IMR-90 (cell line): ENCODE results near the gene TBCK. TPM values are rescaled to one million over a fixed set of nuclear protein-coding genes. Genes with fewer than 3 reads are reported as not detected.

ENCODE experiments used
- ATAC-seq: fragments of 200-7000 bp; cut with Tn5 transposase; 2 replicates; pipeline ENCODE4 v1.9.1; 2020; ENCODE audit warnings: low read depth, mild to moderate bottlenecking, moderate library complexity
- BruUV-seq: library from RNA; stranded (reverse); fragments of 400-500 nt; replicated peaks from 2 replicates; lab custom pipeline; 2021; lab: Mats Ljungman, UMichigan
- CTCF ChIA-PET: fragments of 300-600 bp; formaldehyde crosslinking; extraction: SDS; loops from one replicate; lab custom pipeline; 2021; ENCODE audit warnings: antibody characterized with exemption; lab: Yijun Ruan, JAX
- POLR2A ChIA-PET: fragments of 300-600 bp; sonication (Branson Sonifier 250); formaldehyde crosslinking; loops from one replicate; lab custom pipeline; 2022; ENCODE audit warnings: antibody characterized with exemption; ENCODE audit not compliant: unreplicated experiment; lab: Charles Lee
- DNase-seq: peaks from one replicate; pipeline ENCODE4 v3.0.0; 2013
- H2AFZ ChIP-seq: replicated peaks from 2 replicates; pipeline ENCODE3; 2013; ENCODE audit warnings: low read length, mild to moderate bottlenecking; ENCODE audit not compliant: poor library complexity
- H2AK5ac ChIP-seq: 2 replicates; pipeline ENCODE4 v1.6.1; 2013; ENCODE audit warnings: low read depth, low read length, inconsistent platforms
- H2AK9ac ChIP-seq: replicated peaks from 2 replicates; pipeline ENCODE3; 2013; ENCODE audit warnings: mild to moderate bottlenecking, low read depth, low read length, moderate library complexity; ENCODE audit not compliant: poor library complexity
- H2BK120ac ChIP-seq: 2 replicates; pipeline ENCODE4 v1.6.1; 2013; ENCODE audit warnings: low read depth, low read length, inconsistent platforms
- H2BK15ac ChIP-seq: 3 replicates; pipeline ENCODE4 v1.6.1; 2013; ENCODE audit warnings: low read depth, low read length, inconsistent platforms
- H2BK20ac ChIP-seq: 2 replicates; pipeline ENCODE4 v1.6.1; 2013; ENCODE audit warnings: low read depth, mild to moderate bottlenecking, inconsistent platforms, low read length, moderate library complexity
- H2BK5ac ChIP-seq: 2 replicates; pipeline ENCODE4 v1.6.1; 2013; ENCODE audit warnings: mild to moderate bottlenecking, low read depth, low read length, inconsistent platforms; ENCODE audit not compliant: poor library complexity, severe bottlenecking
- H3K14ac ChIP-seq: replicated peaks from 2 replicates; pipeline ENCODE4 v1.6.1; 2013; ENCODE audit warnings: low read depth, low read length, inconsistent platforms
- H3K18ac ChIP-seq: 2 replicates; pipeline ENCODE4 v1.6.1; 2013; ENCODE audit warnings: low read depth, low read length, control low read depth
- H3K23ac ChIP-seq: 2 replicates; pipeline ENCODE4 v1.6.1; 2013; ENCODE audit warnings: low read depth, low read length, inconsistent platforms
- H3K27ac ChIP-seq: 2 replicates; pipeline ENCODE4 v1.5.1; 2013; ENCODE audit warnings: mild to moderate bottlenecking, control low read depth, low read length; ENCODE audit not compliant: insufficient read depth
- H3K27me3 ChIP-seq: 2 replicates; pipeline ENCODE4 v1.6.1; 2013; ENCODE audit warnings: low read length; ENCODE audit not compliant: control insufficient read depth, insufficient read depth
- H3K36me3 ChIP-seq: 2 replicates; pipeline ENCODE4 v1.6.1; 2013; ENCODE audit warnings: low read length, mixed read lengths; ENCODE audit not compliant: control insufficient read depth, insufficient read depth
- H3K4ac ChIP-seq: 2 replicates; pipeline ENCODE4 v1.6.1; 2013; ENCODE audit warnings: low read depth, low read length, inconsistent platforms
- H3K4me1 ChIP-seq: 2 replicates; pipeline ENCODE4 v1.6.1; 2013; ENCODE audit warnings: low read length, mixed read lengths; ENCODE audit not compliant: control insufficient read depth, insufficient read depth
- H3K4me2 ChIP-seq: 2 replicates; pipeline ENCODE4 v1.6.1; 2013; ENCODE audit warnings: low read depth, mild to moderate bottlenecking, control low read depth, low read length, moderate library complexity
- H3K4me3 ChIP-seq: 2 replicates; pipeline ENCODE4 v1.5.1; 2013; ENCODE audit warnings: low read depth, mild to moderate bottlenecking, control low read depth, low read length, moderate library complexity; ENCODE audit not compliant: insufficient read depth
- H3K56ac ChIP-seq: 2 replicates; pipeline ENCODE4 v1.6.1; 2013; ENCODE audit warnings: low read length, inconsistent platforms; ENCODE audit not compliant: insufficient read depth; ENCODE audit errors: extremely low read depth
- H3K79me1 ChIP-seq, 2 experiments: 2 replicates each; pipeline ENCODE4 v1.6.1; 2013; ENCODE audit warnings: low read length in 2 of 2, inconsistent platforms in 1 of 2, low read depth in 1 of 2
- H3K9ac ChIP-seq: 2 replicates; pipeline ENCODE4 v1.6.1; 2013; ENCODE audit warnings: low read depth, low read length, control low read depth
- H3K9me1 ChIP-seq: 2 replicates; pipeline ENCODE4 v1.6.1; 2013; ENCODE audit warnings: low read length, inconsistent platforms; ENCODE audit not compliant: insufficient read depth
- H3K9me3 ChIP-seq: 2 replicates; pipeline ENCODE4 v1.6.1; 2013; ENCODE audit warnings: low read length; ENCODE audit not compliant: control insufficient read depth, insufficient read depth
- H4K20me1 ChIP-seq: 2 replicates; pipeline ENCODE4 v1.6.1; 2013; ENCODE audit warnings: low read length, inconsistent platforms; ENCODE audit not compliant: insufficient read depth
- H4K5ac ChIP-seq: 2 replicates; pipeline ENCODE4 v1.6.1; 2013; ENCODE audit warnings: mild to moderate bottlenecking, low read depth, low read length, control low read depth
- H4K8ac ChIP-seq, 2 experiments: 2 replicates each; pipeline ENCODE4 v1.6.1; 2013; ENCODE audit warnings: low read depth in 2 of 2, low read length in 2 of 2, control low read depth in 1 of 2, inconsistent platforms in 1 of 2
- H4K91ac ChIP-seq: 2 replicates; pipeline ENCODE4 v1.6.1; 2013; ENCODE audit warnings: low read depth, low read length, inconsistent platforms; ENCODE audit not compliant: insufficient read depth
- BHLHE40 ChIP-seq: fragments of 150-350 bp; IDR thresholded peaks from 2 replicates; pipeline ENCODE4 v1.6.1; 2016; ENCODE audit warnings: mild to moderate bottlenecking, low read depth, low read length
- CHD1 ChIP-seq: IDR thresholded peaks from 2 replicates; pipeline ENCODE4 v1.6.1; 2012; ENCODE audit warnings: low read depth, low read length, improper control_type of control experiment
- RCOR1 ChIP-seq: IDR thresholded peaks from 2 replicates; pipeline ENCODE4 v1.6.1; 2012; ENCODE audit warnings: mild to moderate bottlenecking, low read length, improper control_type of control experiment; ENCODE audit not compliant: insufficient replicate concordance
- SMC3 ChIP-seq: fragments of 150-350 bp; IDR thresholded peaks from 2 replicates; pipeline ENCODE4 v1.6.1; 2016; ENCODE audit warnings: low read depth, mild to moderate bottlenecking, antibody characterized with exemption, low read length, moderate library complexity
- WGBS, 2 experiments: methylation state at CpG; one replicate each; pipeline versions ENCODE4 v1.1.5 to v1.1.7; 2013; ENCODE audit warnings: missing lambda C conversion rate in 2 of 2; ENCODE audit not compliant: insufficient read length in 1 of 2; ENCODE audit errors: extremely low coverage in 2 of 2; 5-methylcytosine and 5-hydroxymethylcytosine counted together
- dilution Hi-C: fragments of 300-500 bp; cut with HindIII; formaldehyde crosslinking; loops from one replicate; pipeline ENCODE4 v1.14.3; 2018; ENCODE audit warnings: low sequenced_read_pairs; ENCODE audit not compliant: unreplicated experiment
- in situ Hi-C: fragments of 300-500 bp; cut with MboI; formaldehyde crosslinking; loops from 3 replicates; pipeline ENCODE4 v1.14.3; 2019; ENCODE audit warnings: low sequenced_read_pairs, inconsistent platforms, mixed read lengths
- intact Hi-C: fragments of 100-400 bp; cut with micrococcal nuclease; formaldehyde crosslinking; loops from 2 replicates; pipeline ENCODE4 v1.10.0; 2022
- polyA plus RNA-seq, 3 experiments: library from polyadenylated mRNA; depleted of rRNA; stranded (reverse); fragments of >200 nt; gene quantifications; 2 replicates each; pipeline ENCODE4 v1.2.3, GENCODE V29; 2012; ENCODE audit warnings: low replicate concordance in 1 of 3
- total RNA-seq: library from RNA; depleted of rRNA; stranded (reverse); fragments of >200 nt; gene quantifications from 2 replicates; pipeline ENCODE4 v1.2.3, GENCODE V29; 2012
- TF ChIP-seq, protein P1 (sequence below): fragments of 150-350 bp; IDR thresholded peaks from 2 replicates; pipeline ENCODE4 v1.6.1; 2016; ENCODE audit warnings: low read depth, mild to moderate bottlenecking, low read length, moderate library complexity, borderline replicate concordance

The TBCK gene
- total and polyA plus RNA-seq, 2 of the 4 experiments (the other 2 are of a cell fraction), result 10.7 to 29.9 TPM

GRCh38 chr4:106036334-106036733, 279.7 kb downstream of the TBCK start:
- Histone ChIP-seq H2AK5ac (no peak overlapping the region), H3K4me2 (no peak overlapping the region), H2BK20ac (no peak overlapping the region), H3K23ac (no peak overlapping the region), H3K27me3 (no peaks in the 10 kb centered on the region), H3K4ac (no peak overlapping the region), H2AK9ac (no peak overlapping the region), H3K9me3 (no peaks in the 10 kb centered on the region), H3K27ac (no peak overlapping the region), H3K56ac (no peak overlapping the region), H2BK120ac (no peak overlapping the region), H2AFZ (no peak overlapping the region), H2BK15ac (no peak overlapping the region), H3K79me1 (no peaks in the 10 kb centered on the region), H3K9me1 (no peaks in the 10 kb centered on the region), H2BK5ac (no peak overlapping the region), H3K4me3 (no peak overlapping the region), H3K14ac (no peak overlapping the region), H3K36me3 (no peaks in the 10 kb centered on the region), H3K9ac (no peak overlapping the region), H4K8ac (no peak overlapping the region), H4K5ac (no peak overlapping the region), H3K18ac (no peak overlapping the region), H4K91ac (no peak overlapping the region), H4K20me1 (no peaks in the 10 kb centered on the region), H3K4me1 (no peaks in the 10 kb centered on the region)
- BruUV-seq, result no TSS peak
- ChIA-PET POLR2A (no interaction called here), CTCF (no interaction called here)
- no peak for ATAC-seq
- DNase-seq, result no peak
- in situ Hi-C loops, result no loop called here
- WGBS, 2 experiments, result no CpG with 5 or more reads among the region's 3 CpGs
- TF ChIP-seq SMC3 (no peak), BHLHE40 (no peak), RCOR1 (no peak), CHD1 (no peak)
- TF ChIP-seq, protein P1, sequence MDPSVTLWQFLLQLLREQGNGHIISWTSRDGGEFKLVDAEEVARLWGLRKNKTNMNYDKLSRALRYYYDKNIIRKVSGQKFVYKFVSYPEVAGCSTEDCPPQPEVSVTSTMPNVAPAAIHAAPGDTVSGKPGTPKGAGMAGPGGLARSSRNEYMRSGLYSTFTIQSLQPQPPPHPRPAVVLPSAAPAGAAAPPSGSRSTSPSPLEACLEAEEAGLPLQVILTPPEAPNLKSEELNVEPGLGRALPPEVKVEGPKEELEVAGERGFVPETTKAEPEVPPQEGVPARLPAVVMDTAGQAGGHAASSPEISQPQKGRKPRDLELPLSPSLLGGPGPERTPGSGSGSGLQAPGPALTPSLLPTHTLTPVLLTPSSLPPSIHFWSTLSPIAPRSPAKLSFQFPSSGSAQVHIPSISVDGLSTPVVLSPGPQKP, result no peak
- intact Hi-C loops, result no loop called here
- dilution Hi-C loops, result no loop called here
